GM23248 (cell line): ENCODE results near the gene EIPR1. TPM values are rescaled to one million over a fixed set of nuclear protein-coding genes. Genes with fewer than 3 reads are reported as not detected.
A peak's percentile ranks its signal among the peaks of the same experiment; 100 is the strongest.

Experiments used
- DNase-seq: peaks from one replicate; pipeline ENCODE4 v3.0.0-alpha.2; 2015
- H2AFZ ChIP-seq: fragments of 200-600 bp; sonication (generic); 2 replicates; pipeline ENCODE4 v1.6.1; 2016; ENCODE audit warnings: antibody characterized with exemption
- H3F3A ChIP-seq: fragments of 200-600 bp; sonication (generic); 2 replicates; pipeline ENCODE4 v1.6.1; 2016; ENCODE audit warnings: mild to moderate bottlenecking, antibody characterized with exemption, mixed run types; ENCODE audit not compliant: insufficient read depth
- H3K27ac ChIP-seq: fragments of 200-600 bp; sonication (generic); 2 replicates; pipeline ENCODE4 v1.5.1; 2016; ENCODE audit warnings: mild to moderate bottlenecking
- H3K27me3 ChIP-seq: fragments of 200-600 bp; sonication (generic); replicated peaks from 2 replicates; pipeline ENCODE4 v1.6.1; 2016; ENCODE audit warnings: mild to moderate bottlenecking; ENCODE audit not compliant: insufficient read depth
- H3K36me3 ChIP-seq: fragments of 200-600 bp; sonication (generic); 2 replicates; pipeline ENCODE4 v1.6.1; 2016; ENCODE audit warnings: low read depth, mild to moderate bottlenecking
- H3K4me1 ChIP-seq: fragments of 200-600 bp; sonication (generic); 2 replicates; pipeline ENCODE4 v1.6.1; 2016; ENCODE audit warnings: mild to moderate bottlenecking; ENCODE audit not compliant: insufficient read depth
- H3K4me2 ChIP-seq: fragments of 200-600 bp; sonication (generic); one replicate; pipeline ENCODE4 v1.6.1; 2016; ENCODE audit warnings: mild to moderate bottlenecking; ENCODE audit not compliant: unreplicated experiment
- H3K4me3 ChIP-seq: fragments of 200-600 bp; sonication (generic); 2 replicates; pipeline ENCODE4 v1.5.1; 2016; ENCODE audit warnings: mild to moderate bottlenecking
- H3K79me2 ChIP-seq: fragments of 200-600 bp; sonication (generic); 2 replicates; pipeline ENCODE4 v1.6.1; 2016; ENCODE audit warnings: mild to moderate bottlenecking; ENCODE audit not compliant: insufficient read depth
- H3K9ac ChIP-seq: fragments of 200-600 bp; sonication (generic); 2 replicates; pipeline ENCODE4 v1.6.1; 2016; ENCODE audit warnings: mild to moderate bottlenecking
- H3K9me2 ChIP-seq: fragments of 200-600 bp; sonication (generic); 2 replicates; pipeline ENCODE4 v1.6.1; 2016; ENCODE audit warnings: mixed run types, mild to moderate bottlenecking, moderate library complexity; ENCODE audit not compliant: insufficient read depth
- H3K9me3 ChIP-seq: fragments of 200-600 bp; sonication (generic); one replicate; pipeline ENCODE4 v1.6.1; 2017; ENCODE audit warnings: low read depth
- H4K20me1 ChIP-seq: fragments of 200-600 bp; sonication (generic); 2 replicates; pipeline ENCODE4 v1.6.0; 2016; ENCODE audit not compliant: insufficient read depth
- EZH2 ChIP-seq: fragments of 200-600 bp; sonication (generic); IDR thresholded peaks from 2 replicates; pipeline ENCODE4 v1.6.1; 2018; ENCODE audit warnings: antibody characterized with exemption, mild to moderate bottlenecking; ENCODE audit not compliant: insufficient read depth, poor library complexity, severe bottlenecking
- EZH2phosphoT487 ChIP-seq: fragments of 200-600 bp; sonication (generic); IDR thresholded peaks from 2 replicates; pipeline ENCODE4 v1.6.1; 2018; ENCODE audit warnings: antibody characterized with exemption, moderate library complexity, mild to moderate bottlenecking, low read depth; ENCODE audit not compliant: insufficient read depth
- WGBS, 2 experiments: methylation state at CpG; one replicate each; pipeline ENCODE4 v1.1.6; 2015 to 2017; ENCODE audit warnings: low lambda C conversion rate in 2 of 2, low coverage in 1 of 2; ENCODE audit errors: missing lambda C conversion rate in 2 of 2; 5-methylcytosine and 5-hydroxymethylcytosine counted together
- in situ Hi-C: fragments of 300-500 bp; cut with MboI; formaldehyde crosslinking; loops from 2 replicates; pipeline ENCODE4 v1.15.0; 2020
- polyA plus RNA-seq: library from polyadenylated mRNA; unstranded; fragments of >200 nt; fragmentation: Nextera tagmentation; extraction: Ambion mirVana; gene quantifications from 2 replicates; pipeline ENCODE4 v1.2.1, GENCODE V29; 2016
- total RNA-seq: library from RNA; depleted of rRNA; stranded (reverse); fragments of >200 nt; shearing (Covaris generic); gene quantifications from 2 replicates; pipeline ENCODE4 v1.2.3, GENCODE V29; 2014

The EIPR1 gene
- total and polyA plus RNA-seq, 2 experiments from 2014 or later = 20.2 to 46.5 TPM

DNA sequence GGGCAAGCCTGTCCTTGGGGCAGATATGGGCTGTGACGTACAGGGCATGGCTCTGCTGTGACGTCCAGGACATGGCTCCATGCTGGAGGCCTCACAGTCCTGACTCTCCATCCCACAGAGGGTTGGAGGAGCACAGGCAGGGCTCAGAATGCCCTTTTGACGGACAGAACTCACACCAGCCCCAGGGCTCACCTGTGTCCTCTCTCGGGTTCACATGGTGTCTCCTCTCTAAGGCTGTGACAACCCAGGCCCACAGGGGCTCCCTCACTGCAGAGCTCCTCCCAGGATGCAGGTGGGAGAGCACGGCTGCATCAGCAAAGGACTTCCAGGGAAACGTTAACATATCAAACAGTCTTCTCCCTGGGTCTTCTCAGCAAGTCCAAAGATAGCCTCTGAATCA lies 133.8 kb downstream of the EIPR1 start:
- Histone ChIP-seq H3K9me2 (no peaks in the 10 kb centered on the region), H4K20me1 (no peaks in the 10 kb centered on the region), H3K36me3 (no peaks in the 10 kb centered on the region), H3K9ac (no peak overlapping the region), H3K4me2 (no peak overlapping the region), H3K4me1 (no peaks in the 10 kb centered on the region), H2AFZ (no peak overlapping the region), H3K27ac (no peak overlapping the region), H3K4me3 (no peak overlapping the region), H3F3A (no peaks in the 10 kb centered on the region), H3K79me2 (no peaks in the 10 kb centered on the region), H3K9me3 (no peaks in the 10 kb centered on the region), H3K27me3 (no peaks in the 10 kb centered on the region)
- no peak for TF ChIP-seq EZH2phosphoT487
- no peak for TF ChIP-seq EZH2
- in situ Hi-C loops = no loop called here
- 91 to 94% methylated on average over 6 of the region's 6 CpGs for WGBS, 2 experiments
- no peak for DNase-seq

DNA sequence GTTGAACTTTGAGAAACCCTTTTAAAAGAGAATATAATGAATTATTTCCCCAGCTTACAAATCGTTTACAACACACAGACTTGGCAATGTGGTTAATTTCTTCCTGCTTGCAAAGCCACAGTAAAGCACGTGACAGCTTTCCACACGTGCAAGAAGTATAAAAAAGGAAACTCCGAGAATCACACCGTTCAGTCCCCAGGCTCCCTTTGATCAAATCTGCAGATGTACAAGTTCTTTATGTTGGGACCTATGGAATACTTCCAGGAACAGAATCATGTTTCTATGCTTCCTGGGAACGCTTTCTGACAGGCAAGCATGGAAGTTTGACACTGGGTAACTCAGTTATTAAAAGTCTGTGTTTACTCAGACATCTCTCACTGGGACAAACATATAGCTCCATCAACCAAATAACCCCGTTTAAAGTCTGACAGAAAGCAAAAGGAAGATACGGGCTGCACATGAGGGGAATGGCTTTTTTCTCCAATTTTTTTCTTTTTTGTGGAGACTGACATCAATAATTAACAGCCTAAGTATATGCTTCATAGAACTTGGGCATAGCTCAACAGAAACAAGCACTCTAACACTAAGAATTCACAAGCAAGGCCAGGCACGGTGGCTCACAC lies 134.8 kb downstream of the EIPR1 start:
- Histone ChIP-seq H3K79me2 (no peaks in the 10 kb centered on the region), H3K4me1 (no peaks in the 10 kb centered on the region), H2AFZ (no peak overlapping the region), H3K9me3 (no peaks in the 10 kb centered on the region), H3K27ac (no peak overlapping the region), H3K4me2 (no peak overlapping the region), H3K27me3 (no peaks in the 10 kb centered on the region), H3K36me3 (no peaks in the 10 kb centered on the region), H4K20me1 (no peaks in the 10 kb centered on the region), H3K9me2 (no peaks in the 10 kb centered on the region), H3K4me3 (no peak overlapping the region), H3F3A (no peaks in the 10 kb centered on the region), H3K9ac (no peak overlapping the region)
- peak; percentile 30 for DNase-seq
- TF ChIP-seq EZH2phosphoT487 = no peak
- TF ChIP-seq EZH2 = no peak
- in situ Hi-C loops = no loop called here
- WGBS, 2 experiments = 32 to 38% methylated on average over 9 of the region's 9 CpGs

DNA sequence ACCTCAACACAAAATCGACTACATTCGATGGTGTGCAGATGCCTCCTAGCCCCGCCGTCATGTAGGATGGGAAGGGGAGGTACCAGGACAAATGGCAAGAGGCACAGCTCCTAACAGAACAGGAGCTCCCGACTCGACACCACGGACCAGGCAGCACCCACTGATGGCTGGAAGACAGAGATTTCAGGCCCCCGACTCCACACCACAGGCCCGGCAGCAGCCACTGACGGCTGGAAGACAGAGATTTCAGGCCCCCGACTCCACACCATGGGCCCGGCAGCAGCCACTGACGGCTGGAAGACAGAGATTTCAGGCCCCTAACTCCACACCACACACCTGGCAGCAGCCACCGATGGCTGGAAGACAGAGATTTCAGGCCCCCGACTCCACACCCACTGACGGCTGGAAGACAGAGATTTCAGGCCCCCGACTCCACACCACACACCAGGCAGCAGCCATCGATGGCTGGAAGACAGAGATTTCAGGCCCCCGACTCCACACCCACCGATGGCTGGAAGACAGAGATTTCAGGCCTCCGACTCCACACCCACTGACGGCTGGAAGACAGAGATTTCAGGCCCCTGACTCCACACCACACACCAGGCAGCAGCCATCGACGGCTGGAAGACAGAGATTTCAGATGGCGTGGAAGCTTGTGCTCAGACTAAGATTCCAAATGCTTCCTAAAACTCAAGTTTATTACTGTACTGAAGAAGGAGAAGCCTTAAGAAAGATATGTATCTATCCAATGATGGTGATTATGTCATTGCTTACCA lies 135.5 kb downstream of the EIPR1 start:
- H3K4me2 ChIP-seq = no peak overlapping the region
- no peak overlapping the region for H2AFZ ChIP-seq
- in situ Hi-C loops = no loop called here
- no peaks in the 10 kb centered on the region for H3K79me2 ChIP-seq
- no peak for DNase-seq
- H3K4me3 ChIP-seq = no peak overlapping the region
- WGBS, 2 experiments = 76 to 86% methylated on average over 17 to 18 of the region's 25 CpGs
- H3K27ac ChIP-seq = no peak overlapping the region
- no peaks in the 10 kb centered on the region for H3K27me3 ChIP-seq
- H3K9me3 ChIP-seq = no peaks in the 10 kb centered on the region
- H3K9me2 ChIP-seq = no peaks in the 10 kb centered on the region
- TF ChIP-seq EZH2phosphoT487 (no peak), EZH2 (no peak)
- no peaks in the 10 kb centered on the region for H4K20me1 ChIP-seq
- no peaks in the 10 kb centered on the region for H3K4me1 ChIP-seq
- H3K9ac ChIP-seq = no peak overlapping the region
- no peaks in the 10 kb centered on the region for H3K36me3 ChIP-seq
- no peaks in the 10 kb centered on the region for H3F3A ChIP-seq

DNA sequence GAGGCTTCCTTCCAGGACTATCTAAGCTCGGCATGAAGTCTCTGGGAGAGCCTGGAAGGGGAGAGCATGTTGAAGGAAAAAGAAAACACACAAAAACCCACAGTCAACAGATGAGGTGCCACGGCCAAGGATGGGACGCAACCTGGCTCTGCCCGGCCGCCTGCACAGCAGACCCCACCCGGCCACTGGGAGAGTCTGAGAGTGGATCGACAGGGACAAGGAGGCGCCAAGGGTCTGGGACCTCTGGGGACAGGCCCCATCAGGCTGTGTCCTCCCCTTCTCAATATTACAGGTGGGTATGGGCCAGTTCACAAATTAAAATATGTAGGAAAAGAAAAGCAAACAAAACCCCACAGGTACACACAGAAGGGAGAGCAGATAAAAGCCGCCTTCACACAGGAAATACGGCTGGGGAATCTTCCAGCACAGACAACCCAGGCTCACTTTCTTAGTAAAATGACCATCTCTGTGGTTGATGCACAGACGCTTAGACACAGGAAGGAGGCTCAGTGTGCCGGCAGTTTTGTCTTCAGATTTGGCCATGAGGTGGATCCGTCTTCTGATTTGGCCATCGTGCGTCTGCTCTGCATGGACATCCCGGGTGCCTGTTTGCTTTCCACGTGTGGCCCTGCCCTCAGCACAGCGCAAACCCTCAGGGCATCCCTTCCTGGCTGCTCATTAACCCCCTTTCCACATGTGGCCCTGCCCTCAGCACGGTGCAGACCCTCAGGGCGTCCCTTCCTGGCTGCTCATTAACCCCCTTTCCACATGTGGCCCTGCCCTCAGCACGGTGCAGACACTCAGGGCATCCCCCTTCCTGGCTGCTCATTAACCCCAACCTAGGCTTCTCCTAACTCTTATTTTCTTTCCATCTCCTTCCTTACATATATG lies 138.4 kb downstream of the EIPR1 start:
- TF ChIP-seq EZH2phosphoT487 (no peak), EZH2 (no peak)
- no peaks in the 10 kb centered on the region for H3K9me2 ChIP-seq
- in situ Hi-C loops = no loop called here
- no peak overlapping the region for H2AFZ ChIP-seq
- H3F3A ChIP-seq = no peaks in the 10 kb centered on the region
- H3K27me3 ChIP-seq = no peaks in the 10 kb centered on the region
- no peaks in the 10 kb centered on the region for H3K9me3 ChIP-seq
- no peak for DNase-seq
- H3K27ac ChIP-seq = no peak overlapping the region
- H4K20me1 ChIP-seq = no peaks in the 10 kb centered on the region
- H3K9ac ChIP-seq = no peak overlapping the region
- H3K4me1 ChIP-seq = no peaks in the 10 kb centered on the region
- H3K4me2 ChIP-seq = no peak overlapping the region
- H3K79me2 ChIP-seq = no peaks in the 10 kb centered on the region
- WGBS, 2 experiments = 70 to 71% methylated on average over 20 to 21 of the region's 21 CpGs
- H3K4me3 ChIP-seq = no peak overlapping the region
- H3K36me3 ChIP-seq = no peaks in the 10 kb centered on the region
